Keratinocyte (primary cell): ENCODE data around the gene FGGY. TPM values are rescaled to one million over a fixed set of nuclear protein-coding genes. Genes with fewer than 3 reads are reported as not detected.

Source experiments
- DNase-seq: peaks from one replicate; pipeline ENCODE4 v3.0.0-alpha.2; 2011; ENCODE audit warnings: low read depth, missing footprints, low spot score
- FAIRE-seq: peaks from 2 replicates; lab custom pipeline; 2011; peaks lifted over from hg19 to GRCh38; lab: Jason Lieb, UNC
- H2AFZ ChIP-seq: 2 replicates; pipeline ENCODE4 v1.6.0; 2012; ENCODE audit warnings: low read length, control low read depth, inconsistent platforms; ENCODE audit not compliant: control insufficient read depth
- H3K27ac ChIP-seq: 2 replicates; pipeline ENCODE4 v1.5.1; 2011; ENCODE audit warnings: low read length; ENCODE audit not compliant: control insufficient read depth, insufficient read depth
- H3K27me3 ChIP-seq: 3 replicates; pipeline ENCODE4 v1.6.0; 2011; ENCODE audit warnings: low read length; ENCODE audit not compliant: control insufficient read depth, insufficient read depth; ENCODE audit errors: extremely low read depth
- H3K36me3 ChIP-seq, 2 experiments: 2 replicates in 1 of 2; 3 replicates in 1 of 2; pipeline ENCODE4 v1.5.1; 2011; ENCODE audit warnings: low read length in 2 of 2, mild to moderate bottlenecking in 1 of 2; ENCODE audit not compliant: control insufficient read depth in 2 of 2, insufficient read depth in 2 of 2; ENCODE audit errors: extremely low read depth in 1 of 2
- H3K4me1 ChIP-seq: 3 replicates; pipeline ENCODE4 v1.5.1; 2011; ENCODE audit warnings: low read length; ENCODE audit not compliant: control insufficient read depth, insufficient read depth; ENCODE audit errors: extremely low read depth
- H3K4me2 ChIP-seq: 3 replicates; pipeline ENCODE4 v1.6.0; 2011; ENCODE audit warnings: low read depth, low read length; ENCODE audit not compliant: control insufficient read depth, insufficient read depth; ENCODE audit errors: extremely low read depth
- H3K4me3 ChIP-seq, 3 experiments: fragments of 200-600 bp in 1 of 3; sonication (generic) in 1 of 3; 2 replicates in 2 of 3; 3 replicates in 1 of 3; pipeline ENCODE4 v1.5.1; 2011 to 2016; ENCODE audit warnings: low read length in 3 of 3, mild to moderate bottlenecking in 3 of 3, control low read depth in 2 of 3, inconsistent platforms in 1 of 3, low read depth in 1 of 3, mixed read lengths in 1 of 3, mixed run types in 1 of 3, moderate library complexity in 1 of 3; ENCODE audit not compliant: control insufficient read depth in 2 of 3, insufficient read depth in 2 of 3; ENCODE audit errors: extremely low read depth in 1 of 3
- H3K79me2 ChIP-seq: 2 replicates; pipeline ENCODE4 v1.6.0; 2012; ENCODE audit warnings: low read length; ENCODE audit not compliant: control insufficient read depth, insufficient read depth
- H3K9ac ChIP-seq: 3 replicates; pipeline ENCODE4 v1.6.0; 2011; ENCODE audit warnings: low read length; ENCODE audit not compliant: control insufficient read depth, insufficient read depth; ENCODE audit errors: extremely low read depth
- H3K9me1 ChIP-seq: 3 replicates; pipeline ENCODE4 v1.6.0; 2011; ENCODE audit warnings: low read length; ENCODE audit not compliant: control insufficient read depth, insufficient read depth; ENCODE audit errors: extremely low read depth
- H3K9me3 ChIP-seq: 2 replicates; pipeline ENCODE4 v1.5.1; 2012; ENCODE audit warnings: low read depth, low read length; ENCODE audit not compliant: control insufficient read depth
- H4K20me1 ChIP-seq: 3 replicates; pipeline ENCODE4 v1.6.0; 2011; ENCODE audit warnings: low read length; ENCODE audit not compliant: control insufficient read depth, insufficient read depth; ENCODE audit errors: extremely low read depth
- EZH2 ChIP-seq: IDR thresholded peaks from one replicate; pipeline ENCODE4 v1.6.1; 2012; ENCODE audit warnings: inconsistent platforms, mild to moderate bottlenecking, low read length, moderate library complexity
- dilution Hi-C: fragments of 300-500 bp; cut with MboI; formaldehyde crosslinking; loops from one replicate; pipeline ENCODE4 v1.7.0; 2020; ENCODE audit warnings: low sequenced_read_pairs; ENCODE audit not compliant: extremely low pct_ligation_motif_present
- polyA plus RNA-seq, 5 experiments: library from polyadenylated mRNA; depleted of rRNA in 3 of 5; stranded (reverse) in 3 of 5; stranded (forward) in 1 of 5; unstranded in 1 of 5; fragments of >200 nt; gene quantifications; 1 replicate in 1 of 5; 2 replicates in 3 of 5; 3 replicates in 1 of 5; pipeline versions ENCODE4 v1.2.1 to v1.2.3, GENCODE V29; 2011 to 2012; ENCODE audit warnings: missing spikeins in 2 of 5, low read depth in 1 of 5, low replicate concordance in 1 of 5
- TF ChIP-seq, protein P1 (sequence below), 3 experiments: IDR thresholded peaks in 1 of 3; conservative IDR thresholded peaks in 1 of 3; optimal IDR thresholded peaks in 1 of 3; 2 replicates in 2 of 3; 3 replicates in 1 of 3; pipeline versions ENCODE3 to v1.5.1; 2011; ENCODE audit warnings: low read length in 3 of 3, mild to moderate bottlenecking in 3 of 3, moderate library complexity in 2 of 3, control low read depth in 1 of 3, inconsistent platforms in 1 of 3; ENCODE audit not compliant: insufficient read depth in 2 of 3; ENCODE audit errors: extremely low read depth in 1 of 3

Gene FGGY
- polyA plus RNA-seq, 1 donor (not counting 4 experiments of a cell fraction or from before 2014, with no cell fraction given), result 16.6 TPM

GRCh38 chr1:59678493-59679228, 381.8 kb downstream of the FGGY start:
- H3K9ac ChIP-seq, result no peak overlapping the region
- no peaks in the 10 kb centered on the region for H4K20me1 ChIP-seq
- no peak overlapping the region for H2AFZ ChIP-seq
- no peak overlapping the region for H3K4me2 ChIP-seq
- peaks cover 25% of the 10 kb centered on the region for H3K4me1 ChIP-seq
- no peaks in the 10 kb centered on the region for H3K27me3 ChIP-seq
- H3K9me1 ChIP-seq, result no peaks in the 10 kb centered on the region
- dilution Hi-C loops, result no loop called here
- TF ChIP-seq EZH2, result no peak
- TF ChIP-seq, protein P1, sequence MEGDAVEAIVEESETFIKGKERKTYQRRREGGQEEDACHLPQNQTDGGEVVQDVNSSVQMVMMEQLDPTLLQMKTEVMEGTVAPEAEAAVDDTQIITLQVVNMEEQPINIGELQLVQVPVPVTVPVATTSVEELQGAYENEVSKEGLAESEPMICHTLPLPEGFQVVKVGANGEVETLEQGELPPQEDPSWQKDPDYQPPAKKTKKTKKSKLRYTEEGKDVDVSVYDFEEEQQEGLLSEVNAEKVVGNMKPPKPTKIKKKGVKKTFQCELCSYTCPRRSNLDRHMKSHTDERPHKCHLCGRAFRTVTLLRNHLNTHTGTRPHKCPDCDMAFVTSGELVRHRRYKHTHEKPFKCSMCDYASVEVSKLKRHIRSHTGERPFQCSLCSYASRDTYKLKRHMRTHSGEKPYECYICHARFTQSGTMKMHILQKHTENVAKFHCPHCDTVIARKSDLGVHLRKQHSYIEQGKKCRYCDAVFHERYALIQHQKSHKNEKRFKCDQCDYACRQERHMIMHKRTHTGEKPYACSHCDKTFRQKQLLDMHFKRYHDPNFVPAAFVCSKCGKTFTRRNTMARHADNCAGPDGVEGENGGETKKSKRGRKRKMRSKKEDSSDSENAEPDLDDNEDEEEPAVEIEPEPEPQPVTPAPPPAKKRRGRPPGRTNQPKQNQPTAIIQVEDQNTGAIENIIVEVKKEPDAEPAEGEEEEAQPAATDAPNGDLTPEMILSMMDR (optimal IDR thresholded peaks at IDR 0.05 in 1 of 3, IDR thresholded peaks at IDR 0.05 in 1 of 3, conservative IDR thresholded peaks at IDR 0.05 in 1 of 3; ENCODE audit: extremely low read depth in 1 of 3, insufficient read depth in 2 of 3, low read length in 3 of 3), result no peak
- FAIRE-seq (peak; percentile 56), DNase-seq (no peak)
- no peaks in the 10 kb centered on the region for H3K9me3 ChIP-seq
- H3K36me3 ChIP-seq, result no peaks in the 10 kb centered on the region
- H3K4me3 ChIP-seq, result no peak overlapping the region
- H3K27ac ChIP-seq, result no peak overlapping the region
- H3K79me2 ChIP-seq, result no peaks in the 10 kb centered on the region

- Histone ChIP-seq H3K36me3 (no peaks in the 10 kb centered on the region), H3K27ac (no peak overlapping the region), H3K9me3 (no peaks in the 10 kb centered on the region), H2AFZ (no peak overlapping the region), H3K9me1 (no peaks in the 10 kb centered on the region), H3K79me2 (no peaks in the 10 kb centered on the region), H3K4me3 (no peak overlapping the region), H3K27me3 (no peaks in the 10 kb centered on the region), H4K20me1 (no peaks in the 10 kb centered on the region), H3K9ac (no peak overlapping the region), H3K4me1 (peaks cover 12% of the 10 kb centered on the region), H3K4me2 (no peak overlapping the region)
- DNase-seq, result no peak
- TF ChIP-seq EZH2, result no peak
- TF ChIP-seq, protein P1 (optimal IDR thresholded peaks at IDR 0.05 in 1 of 3, IDR thresholded peaks at IDR 0.05 in 1 of 3, conservative IDR thresholded peaks at IDR 0.05 in 1 of 3; ENCODE audit: extremely low read depth in 1 of 3, insufficient read depth in 2 of 3, low read length in 3 of 3), result no peak
- no peak for FAIRE-seq
- dilution Hi-C loops, result no loop called here
Measured at GRCh38 chr1:59680044-59680443, 383.1 kb downstream of the FGGY start.
